ACHN (cell line): Measurements from ENCODE around the gene SHTN1.

Experiments used
- DNase-seq: peaks from one replicate; pipeline ENCODE4 v3.0.0-alpha.2; 2015
- in situ Hi-C: cut with HindIII; loops from 2 replicates; pipeline ENCODE4 v1.10.0; 2017; ENCODE audit warnings: low sequenced_read_pairs, low pct_ligation_motif_present, low pct_unique_long_range_greater_than_20kb

SHTN1 gene, protein sequence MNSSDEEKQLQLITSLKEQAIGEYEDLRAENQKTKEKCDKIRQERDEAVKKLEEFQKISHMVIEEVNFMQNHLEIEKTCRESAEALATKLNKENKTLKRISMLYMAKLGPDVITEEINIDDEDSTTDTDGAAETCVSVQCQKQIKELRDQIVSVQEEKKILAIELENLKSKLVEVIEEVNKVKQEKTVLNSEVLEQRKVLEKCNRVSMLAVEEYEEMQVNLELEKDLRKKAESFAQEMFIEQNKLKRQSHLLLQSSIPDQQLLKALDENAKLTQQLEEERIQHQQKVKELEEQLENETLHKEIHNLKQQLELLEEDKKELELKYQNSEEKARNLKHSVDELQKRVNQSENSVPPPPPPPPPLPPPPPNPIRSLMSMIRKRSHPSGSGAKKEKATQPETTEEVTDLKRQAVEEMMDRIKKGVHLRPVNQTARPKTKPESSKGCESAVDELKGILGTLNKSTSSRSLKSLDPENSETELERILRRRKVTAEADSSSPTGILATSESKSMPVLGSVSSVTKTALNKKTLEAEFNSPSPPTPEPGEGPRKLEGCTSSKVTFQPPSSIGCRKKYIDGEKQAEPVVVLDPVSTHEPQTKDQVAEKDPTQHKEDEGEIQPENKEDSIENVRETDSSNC

DNA sequence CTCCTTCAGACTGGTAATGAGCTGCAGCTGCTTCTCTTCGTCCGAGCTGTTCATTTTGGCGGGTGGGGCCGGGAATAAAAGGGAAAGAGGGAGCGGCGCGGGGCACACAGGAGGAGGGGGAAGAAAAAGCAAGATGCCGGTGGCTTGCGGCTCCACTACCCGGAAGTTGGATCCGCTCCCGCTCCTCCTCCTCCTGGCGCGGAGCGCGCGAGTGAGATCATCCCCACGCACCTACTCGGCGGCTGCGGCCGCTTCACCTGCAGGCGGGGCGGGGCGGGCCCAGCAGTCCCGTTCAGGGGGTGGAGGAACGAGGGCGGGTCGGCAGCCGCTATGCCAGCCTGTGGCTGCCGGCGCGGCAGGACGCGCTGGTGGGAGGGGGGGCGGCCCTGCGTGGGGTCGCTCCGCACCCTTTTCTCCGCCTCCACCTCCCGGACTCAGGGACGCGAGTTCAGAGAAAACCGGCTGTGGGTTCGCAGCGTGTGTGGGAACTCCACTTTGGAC, at the start of gene SHTN1:
TSS of gene SHTN1 (minus strand) at position 162 of the 501 bp plus-strand sequence. CDS start at position 54, 108 bp downstream.
- peak; percentile 89 for DNase-seq
- in situ Hi-C loops, result no loop called here

DNA sequence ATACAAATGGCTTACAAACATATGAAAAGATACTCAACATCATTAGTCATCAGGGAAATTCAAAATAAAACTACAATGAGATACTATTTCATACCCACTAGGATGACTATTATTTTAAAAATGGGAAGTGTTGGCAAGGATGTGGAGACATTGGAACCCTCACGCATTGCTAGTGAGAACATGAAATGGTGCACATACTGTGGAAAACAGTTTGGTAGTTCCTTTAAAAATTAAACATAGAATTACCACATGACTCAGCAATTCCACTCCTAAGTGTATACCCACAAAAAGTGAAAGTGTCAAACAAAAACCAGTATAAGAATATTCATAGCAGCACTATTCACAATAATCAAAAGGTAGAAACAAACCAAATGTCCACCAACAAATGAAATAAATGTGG, 48.5 kb upstream of the SHTN1 start:
- DNase-seq, result no peak
- in situ Hi-C loops, result no loop called here

DNA sequence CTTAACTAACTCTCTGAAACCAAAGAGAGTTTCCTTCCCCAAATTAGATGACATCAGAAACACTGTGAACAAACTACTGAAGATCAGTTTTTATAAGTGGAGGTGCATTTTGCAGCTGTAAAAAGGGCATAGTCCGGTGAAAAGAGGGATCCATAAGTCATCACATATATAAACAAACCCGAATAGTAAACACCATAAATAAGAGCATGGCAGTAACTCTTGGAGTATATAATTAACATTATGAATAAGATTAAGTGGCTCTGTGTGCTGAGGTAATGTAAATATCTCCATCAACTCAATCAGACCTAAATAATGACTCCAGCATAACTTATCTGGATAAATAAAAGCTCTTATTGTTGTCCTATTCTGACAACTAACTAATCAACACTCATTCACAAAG, 43.0 kb upstream of the SHTN1 start:
- in situ Hi-C loops, result no loop called here
- no peak for DNase-seq

DNA sequence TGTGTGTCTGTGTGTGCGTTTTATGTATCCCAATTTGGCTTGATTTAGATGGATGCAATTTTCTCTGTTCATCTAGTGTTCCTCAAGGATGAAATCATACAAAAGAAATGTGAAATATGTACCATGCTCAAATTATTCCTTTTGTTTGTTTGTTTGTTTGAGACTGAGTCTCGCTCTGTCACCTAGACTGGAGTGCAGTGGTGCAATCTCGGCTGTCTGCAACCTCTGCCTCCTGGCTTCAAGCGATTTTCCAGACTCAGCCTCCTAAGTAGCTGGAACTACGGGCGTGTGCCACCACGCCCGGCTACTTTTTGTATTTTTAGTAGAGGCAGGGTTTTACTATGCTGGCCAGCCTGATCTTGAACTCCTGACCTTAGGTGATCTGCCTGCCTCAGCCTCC, 11.3 kb upstream of the SHTN1 start:
- in situ Hi-C loops, result no loop called here
- DNase-seq, result no peak

DNA sequence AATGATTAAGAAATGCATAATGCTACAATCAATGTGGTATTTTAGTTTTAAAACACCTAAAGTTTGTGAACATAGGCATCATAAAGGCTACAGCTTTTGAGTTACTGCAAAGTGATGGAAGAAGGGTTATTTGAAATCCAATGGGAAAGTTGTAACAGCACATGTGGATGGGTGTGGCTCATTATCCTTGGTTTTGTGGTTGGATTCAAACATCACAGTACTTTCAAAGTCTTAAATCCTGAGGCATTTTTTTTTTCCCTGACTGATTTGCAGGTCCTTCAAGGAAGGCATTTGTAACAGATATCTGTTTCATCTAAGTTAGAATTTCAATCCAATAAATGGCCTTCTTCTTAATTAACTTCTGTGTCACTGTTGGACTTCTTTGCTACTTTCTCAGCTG, 9.8 kb upstream of the SHTN1 start:
- in situ Hi-C loops, result no loop called here
- DNase-seq, result no peak

DNA sequence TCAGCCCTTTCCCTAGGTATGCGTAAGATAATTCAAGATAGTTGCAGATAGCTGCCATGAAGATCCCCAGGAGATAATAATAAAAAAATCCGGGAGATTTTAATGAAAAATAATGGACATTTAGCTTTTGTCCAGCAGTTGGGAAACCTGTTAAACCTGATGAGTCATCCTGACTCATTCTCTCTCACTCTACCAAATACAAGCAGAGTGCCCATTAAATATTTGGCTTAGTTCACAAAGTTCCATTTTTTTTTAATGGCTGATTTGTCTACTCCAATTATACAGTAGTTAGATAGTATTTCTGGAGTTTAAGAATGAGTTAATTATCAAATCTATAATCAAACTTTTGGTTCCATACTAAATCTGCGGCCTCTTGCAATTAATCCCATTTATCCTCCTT, 2.1 kb upstream of the SHTN1 start:
- in situ Hi-C loops, result no loop called here
- DNase-seq, result peak; percentile 69

DNA sequence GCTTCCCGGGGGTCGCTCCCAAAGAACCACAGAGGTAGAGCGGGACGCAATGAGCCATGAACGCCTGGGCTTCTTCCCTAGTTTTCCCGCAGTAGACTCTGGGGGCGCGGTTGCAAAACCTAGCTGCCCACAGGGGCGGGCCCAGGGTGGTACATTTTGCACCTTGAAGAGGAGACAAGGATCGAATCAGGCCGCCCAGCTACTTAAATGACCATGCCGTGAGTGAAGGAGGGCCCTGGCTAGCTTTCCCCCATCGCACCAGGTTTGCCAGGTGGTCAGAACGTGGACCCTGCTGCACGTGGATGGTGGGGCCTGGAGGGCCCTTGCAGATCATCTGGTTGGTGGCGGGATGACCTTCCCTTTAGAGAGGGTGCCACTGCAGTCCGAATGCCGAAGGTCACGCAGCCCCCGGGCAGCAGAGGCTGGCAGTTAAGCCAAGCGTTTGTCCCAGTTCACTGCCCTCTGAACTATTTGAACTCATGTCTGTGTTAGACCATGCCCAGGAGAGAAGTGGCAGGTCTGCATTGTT, 604 bp upstream of the SHTN1 start:
- peak; percentile 70 for DNase-seq
- in situ Hi-C loops, result no loop called here

DNA sequence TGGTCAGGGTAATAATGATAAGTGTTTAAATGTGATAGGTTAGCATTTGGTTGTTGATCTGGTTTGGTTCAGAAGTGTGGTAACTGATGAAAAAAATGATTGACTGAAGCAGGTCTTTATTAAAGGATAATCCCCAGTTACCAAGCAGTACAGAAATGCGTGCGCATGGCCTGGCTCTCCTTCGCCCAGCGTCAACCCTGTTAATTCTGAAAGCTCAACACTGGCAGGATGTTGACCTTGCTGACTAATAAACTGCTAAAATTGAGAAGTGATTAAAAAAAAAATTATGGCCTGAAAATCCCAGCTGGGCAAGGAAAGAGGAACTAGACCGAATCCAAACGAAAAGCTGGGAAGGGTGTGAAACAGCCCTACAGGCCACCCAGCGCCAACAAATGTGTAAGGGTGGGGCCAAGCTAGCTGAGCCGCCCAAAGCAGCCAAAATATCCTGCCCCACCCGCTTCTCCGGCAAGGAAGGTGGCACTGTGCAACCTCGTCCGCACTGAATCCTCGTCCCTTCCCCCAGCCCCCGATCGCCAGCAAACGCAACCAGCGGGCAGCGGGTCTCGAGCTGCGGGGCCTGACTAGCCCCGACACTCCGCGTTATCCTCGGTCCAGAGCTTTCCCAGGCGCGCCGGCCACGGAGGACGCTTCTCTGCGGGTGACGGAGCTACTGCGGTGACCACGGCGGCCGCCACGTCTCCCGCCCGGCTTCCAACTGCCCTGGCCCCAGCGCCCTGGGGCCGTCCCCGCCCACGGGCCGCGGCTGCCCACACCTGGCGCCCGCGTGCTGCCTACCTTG, 561 bp downstream of the SHTN1 start:
- in situ Hi-C loops, result no loop called here

DNA sequence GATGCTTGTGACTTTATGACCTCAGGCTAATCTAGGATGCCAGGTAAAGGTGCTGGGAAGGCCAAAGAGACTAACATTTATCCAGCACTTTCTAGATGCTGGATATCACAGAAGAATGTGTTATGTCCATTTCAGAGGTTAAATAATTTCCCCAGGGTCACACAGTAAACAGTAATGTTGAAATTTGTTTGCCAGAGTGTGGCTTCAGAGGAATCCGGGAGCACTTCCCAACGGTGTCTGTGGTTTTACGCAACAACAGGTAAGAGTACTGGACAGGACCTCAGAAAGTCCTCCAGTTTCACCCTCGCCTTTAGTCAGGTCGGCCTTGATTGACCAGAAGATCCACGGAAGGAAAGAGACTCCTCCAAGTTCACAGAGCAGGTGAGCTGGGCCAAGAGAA, 1.7 kb downstream of the SHTN1 start:
- DNase-seq, result peak; percentile 6
- in situ Hi-C loops, result no loop called here

More for the DNA sequence above, 561 bp downstream of the SHTN1 start:
- peak; percentile 60 for DNase-seq

DNA sequence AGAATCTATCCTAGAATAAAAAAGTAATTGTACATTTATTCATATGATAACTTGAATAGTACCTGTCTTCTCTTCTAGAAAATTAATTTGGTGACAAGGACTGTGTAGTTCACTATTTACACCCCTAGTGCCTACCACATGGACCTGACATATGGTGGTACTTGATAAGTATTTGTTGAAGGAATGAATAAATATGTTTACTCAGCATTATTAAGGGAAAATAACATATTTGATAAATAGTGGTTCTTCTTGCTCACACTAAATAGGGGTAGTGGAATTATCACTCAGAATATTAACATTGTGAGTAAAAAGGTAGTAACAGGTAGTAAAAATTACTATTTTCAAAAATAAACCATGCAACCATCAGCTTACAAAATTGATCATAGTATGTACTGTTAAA, 2.8 kb downstream of the SHTN1 start:
- DNase-seq, result no peak
- in situ Hi-C loops, result no loop called here

DNA sequence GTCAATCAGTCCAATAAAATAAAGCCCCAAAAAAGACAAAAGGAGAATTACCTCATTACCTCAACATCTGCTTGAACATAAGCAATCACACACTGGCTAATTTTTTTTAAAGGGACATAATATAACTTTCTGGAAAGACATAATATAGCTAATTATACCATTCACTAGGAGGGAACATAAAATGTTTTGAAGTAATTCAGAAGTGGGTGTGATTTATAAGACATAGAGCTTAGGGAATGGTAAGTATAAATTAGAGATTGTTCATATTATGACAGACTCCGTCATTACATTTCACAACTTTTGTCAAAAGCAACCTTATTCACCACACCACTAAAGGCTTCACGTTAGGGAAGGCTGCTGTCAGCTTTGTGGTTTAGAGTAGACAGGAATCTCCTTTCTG, 3.8 kb downstream of the SHTN1 start:
- in situ Hi-C loops, result no loop called here
- no peak for DNase-seq

DNA sequence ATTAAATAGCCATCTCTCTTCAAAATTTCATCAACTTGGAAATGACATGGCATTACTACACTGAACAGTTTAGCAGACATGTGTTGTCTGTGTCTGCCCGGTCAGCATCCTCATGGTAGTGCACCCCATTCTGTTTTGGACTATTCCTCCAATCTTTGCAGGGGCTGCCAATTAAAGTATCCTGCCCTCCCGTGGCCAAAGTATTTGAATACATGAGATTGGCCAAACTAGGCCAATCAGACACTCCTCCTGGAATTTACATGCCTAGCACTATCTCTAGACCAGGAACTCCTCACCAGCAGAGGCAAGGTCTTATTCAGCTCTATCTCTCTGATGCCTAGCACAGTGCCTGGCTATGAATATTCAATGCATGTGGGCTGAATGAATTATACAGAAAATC, 4.4 kb downstream of the SHTN1 start:
- DNase-seq, result peak; percentile 6
- in situ Hi-C loops, result no loop called here

DNA sequence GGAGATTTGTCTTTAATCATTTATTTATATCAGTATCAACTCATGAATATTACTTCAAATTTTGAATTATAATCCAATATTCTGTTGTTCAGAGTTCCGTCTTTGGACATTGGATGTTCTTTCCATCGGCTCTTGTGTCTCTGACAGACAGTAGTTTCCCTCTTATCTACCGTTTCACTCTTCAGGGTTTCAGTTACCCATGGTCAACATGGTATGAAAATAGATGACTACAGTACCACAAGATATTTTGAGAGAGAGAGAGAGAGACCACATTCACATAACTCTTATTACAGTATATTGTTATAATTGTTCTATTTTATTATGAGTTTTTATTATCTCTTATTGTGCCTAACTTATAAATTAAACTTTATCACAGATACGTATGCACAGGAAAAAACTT, 6.8 kb downstream of the SHTN1 start:
- in situ Hi-C loops, result no loop called here
- DNase-seq, result no peak

DNA sequence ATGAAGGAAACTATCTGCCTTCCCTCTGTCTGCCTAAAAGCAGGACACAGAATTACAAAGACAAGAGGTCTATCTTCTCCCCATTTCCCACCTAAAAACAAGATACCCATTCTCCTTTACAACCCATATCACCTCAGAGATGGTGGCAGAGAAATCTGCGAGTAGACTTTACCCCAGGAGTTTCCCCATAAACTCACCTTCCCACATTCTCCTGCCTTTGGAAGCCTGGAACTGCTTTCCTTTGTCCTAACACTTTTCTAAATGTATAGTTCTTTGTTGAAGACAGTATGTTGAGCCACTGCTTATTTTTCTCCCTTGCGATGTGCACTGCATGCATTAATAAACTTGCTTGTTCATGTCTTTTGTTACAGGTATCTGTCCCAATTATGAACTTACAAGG, 8.0 kb downstream of the SHTN1 start:
- DNase-seq, result no peak
- in situ Hi-C loops, result no loop called here

DNA sequence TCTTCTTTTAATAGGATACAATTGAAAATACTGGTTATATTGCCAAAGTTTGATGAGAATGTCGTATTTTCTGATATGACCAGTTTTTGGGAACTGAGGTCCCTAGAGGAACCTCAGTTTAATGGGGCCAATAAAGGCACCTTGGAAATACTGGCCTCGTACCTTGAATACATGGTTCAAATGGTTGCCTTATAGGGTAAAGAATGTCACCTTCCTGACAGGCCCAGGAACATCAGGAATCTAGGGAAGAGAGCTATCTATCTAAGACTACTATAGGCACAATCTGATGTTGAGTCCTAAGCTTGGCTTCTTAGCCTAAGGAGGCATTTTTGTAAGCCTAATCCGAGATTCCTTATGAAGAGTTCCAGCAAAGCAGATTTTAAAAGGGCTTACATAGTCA, 9.3 kb downstream of the SHTN1 start:
- in situ Hi-C loops, result no loop called here
- DNase-seq, result no peak

DNA sequence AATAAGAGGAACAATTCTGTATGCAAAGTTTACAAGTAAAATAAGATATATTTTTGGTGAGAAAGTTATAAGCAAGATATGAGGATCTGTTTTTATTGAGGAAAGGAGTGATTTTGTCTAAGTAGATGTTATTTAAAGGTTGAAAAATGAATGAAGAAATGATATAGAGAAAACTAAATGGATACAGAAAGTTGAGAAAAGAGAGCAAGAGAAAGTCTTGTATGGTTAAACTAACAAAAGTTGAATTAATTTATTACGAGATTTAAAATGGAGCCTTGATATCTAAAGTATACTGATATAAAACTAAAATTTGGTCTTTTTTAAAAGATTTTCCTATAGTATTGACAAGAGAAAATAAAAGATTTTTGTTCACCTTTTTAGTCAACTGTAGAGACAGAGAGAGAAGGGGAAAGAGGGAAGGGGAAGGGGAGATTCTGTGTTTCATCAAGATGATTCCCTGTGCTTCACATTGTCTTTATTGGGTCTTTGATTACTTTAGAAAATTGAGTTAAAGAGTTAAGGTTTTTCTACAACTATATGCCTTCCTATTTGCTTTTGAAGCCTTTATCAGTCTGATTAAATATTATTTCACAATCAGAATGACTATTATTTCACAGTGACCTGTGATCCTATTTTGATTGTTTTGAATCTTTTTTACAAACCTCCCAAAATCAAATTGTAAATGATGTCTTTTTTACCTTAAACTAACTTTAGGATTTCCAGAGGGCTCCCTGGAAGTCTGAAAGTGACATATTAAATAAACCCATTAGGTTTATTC, 10.7 kb downstream of the SHTN1 start:
- in situ Hi-C loops, result no loop called here
- no peak for DNase-seq

DNA sequence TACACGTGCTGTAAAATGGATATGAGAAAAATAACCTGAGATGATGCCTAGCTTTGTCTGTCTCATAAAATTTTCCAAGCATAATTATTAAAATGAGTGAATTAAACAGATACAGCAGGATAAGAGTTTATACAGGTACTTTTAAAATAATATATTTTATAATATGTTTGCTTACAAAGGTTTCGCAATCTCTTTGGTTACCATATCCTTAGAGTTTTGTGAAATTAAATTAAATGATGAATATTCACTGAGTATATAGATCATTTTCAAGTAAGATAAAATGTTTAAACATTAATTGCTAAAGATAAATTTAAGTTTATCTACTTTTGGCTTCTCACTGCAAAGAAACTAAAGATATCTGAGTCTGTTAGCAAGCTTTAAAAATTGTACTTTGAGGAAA, 11.4 kb downstream of the SHTN1 start:
- DNase-seq, result no peak
- in situ Hi-C loops, result no loop called here

DNA sequence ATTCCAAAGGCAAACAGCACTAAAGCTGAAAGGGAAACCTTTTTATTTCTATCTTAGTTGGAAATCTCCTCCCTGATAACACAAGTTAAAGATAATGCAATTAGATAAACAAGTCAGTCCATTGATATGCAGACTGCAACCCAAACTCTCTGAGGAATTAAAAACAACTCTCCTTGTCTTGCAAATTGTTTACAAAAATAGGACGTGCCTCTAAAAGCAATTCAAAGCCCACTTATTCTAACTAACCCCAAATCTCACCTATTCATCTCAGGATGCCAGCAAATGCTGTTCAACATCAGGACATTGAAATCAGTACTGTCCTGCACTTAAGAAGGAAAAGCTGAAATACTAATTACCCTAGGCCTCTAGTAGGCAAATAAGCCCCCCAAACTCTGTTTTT, 12.8 kb downstream of the SHTN1 start:
- no peak for DNase-seq
- in situ Hi-C loops, result no loop called here
